CD4-positive, alpha-beta T cell treated with Interleukin-2 at 100 ng/mL for 4 hours (primary cell): Measurements from ENCODE around the gene GNAQ.

Source experiments
- DNase-seq: peaks from one replicate; pipeline ENCODE4 v3.0.0-alpha.2; 2020; ENCODE audit warnings: low spot score

Gene GNAQ

DNA sequence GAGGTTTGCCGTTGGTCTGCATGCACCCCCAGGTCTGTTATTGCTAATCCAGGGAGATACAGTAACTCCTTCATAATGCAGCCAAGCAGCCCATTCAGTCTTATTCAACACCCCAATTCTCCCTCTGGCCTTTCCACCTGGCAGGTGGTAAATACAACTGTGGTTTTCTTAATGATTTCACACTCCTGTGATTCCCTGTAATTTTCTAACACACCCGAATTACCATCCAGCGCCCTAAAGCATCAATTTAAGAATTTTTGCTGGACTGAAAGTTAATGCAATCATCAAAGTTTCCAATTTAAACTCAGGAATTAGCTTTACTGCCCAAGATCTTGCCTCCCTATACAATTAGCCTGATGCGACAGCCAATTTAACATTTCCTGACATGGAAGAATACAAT lies 62.5 kb downstream of the GNAQ start:
- DNase-seq: no peak

DNA sequence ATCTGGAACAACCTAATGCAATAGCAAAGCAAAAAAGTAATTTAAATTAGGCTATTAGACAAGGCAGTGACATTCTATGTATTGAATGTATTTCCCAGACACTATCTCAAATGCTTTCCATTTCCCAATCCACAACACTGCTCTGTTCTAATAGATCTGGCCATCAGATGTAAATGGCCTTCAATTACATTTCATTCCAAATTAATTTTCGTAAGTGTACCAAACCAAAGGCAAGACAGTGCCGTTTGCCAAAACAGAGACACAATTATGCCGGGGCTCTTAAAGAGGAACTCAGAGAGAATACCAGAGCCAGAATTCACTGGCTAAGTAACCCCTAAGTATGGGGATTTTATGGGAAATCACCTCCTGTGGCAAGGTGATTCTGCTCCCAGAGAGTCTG lies 63.1 kb downstream of the GNAQ start:
- DNase-seq: no peak

- DNase-seq: no peak
Observed at GRCh38 chr9:77966718-77967117, 64.9 kb downstream of the GNAQ start.

GRCh38 chr9:77965445-77966123 lies 66.0 kb downstream of the GNAQ start:
- no peak for DNase-seq

- DNase-seq: no peak
Observed at GRCh38 chr9:77964258-77964657, 67.4 kb downstream of the GNAQ start.

GRCh38 chr9:77961541-77961940 lies 70.1 kb downstream of the GNAQ start:
- DNase-seq: no peak

DNA sequence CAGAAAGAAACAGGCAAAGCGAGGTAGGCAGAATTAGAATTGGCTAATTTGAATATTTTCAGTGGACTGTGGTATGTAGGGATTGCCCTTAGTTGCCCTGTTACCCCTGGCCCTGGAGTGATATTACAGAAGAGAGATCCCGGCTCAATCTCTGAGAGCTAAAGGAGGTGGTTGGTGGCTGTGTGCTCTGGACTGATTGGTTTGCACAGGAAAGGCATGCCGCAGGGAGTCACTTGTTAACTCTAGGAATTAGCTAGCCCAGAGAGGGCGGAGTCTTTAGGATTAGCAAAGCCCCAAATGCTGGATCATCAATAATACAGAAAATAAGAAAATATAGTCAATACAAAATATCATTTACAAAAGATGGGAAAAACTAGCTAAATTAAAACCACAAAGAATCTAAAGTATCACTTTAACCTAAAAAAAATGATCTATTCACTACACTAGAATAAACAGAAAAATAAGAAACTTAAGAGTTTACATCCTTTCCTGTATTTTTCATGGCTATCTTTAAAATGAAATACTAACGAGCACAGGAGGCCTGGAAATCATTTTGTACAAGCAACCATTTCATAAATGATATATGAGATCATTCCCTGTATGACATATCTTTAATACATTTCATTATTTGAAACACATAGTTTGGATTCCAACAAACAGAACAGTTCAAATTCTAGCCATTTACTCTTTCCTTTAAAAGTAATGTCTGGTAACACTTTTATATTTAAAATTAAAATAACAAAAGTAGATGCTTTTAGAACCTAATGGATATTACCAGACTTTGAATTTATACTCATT lies 71.1 kb downstream of the GNAQ start:
- no peak for DNase-seq

DNA sequence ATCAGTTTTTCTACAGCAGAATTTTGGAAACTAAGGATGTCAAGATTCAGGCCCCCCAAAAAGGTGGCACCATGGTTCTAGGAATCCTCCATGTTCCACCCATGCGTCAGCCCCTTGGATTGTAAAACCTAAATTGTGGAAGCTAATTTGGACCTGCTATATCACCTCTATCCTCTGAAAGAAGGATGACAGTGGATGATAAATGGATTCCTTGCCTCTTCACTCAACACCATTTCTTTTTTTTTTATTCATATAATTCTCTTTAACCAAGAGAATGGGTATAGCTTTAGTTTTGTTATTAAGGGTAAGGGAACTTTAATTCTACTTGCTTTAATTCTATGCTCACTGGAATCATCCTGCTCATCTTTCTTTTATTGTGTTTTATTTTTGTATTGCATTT lies 71.8 kb downstream of the GNAQ start:
- DNase-seq: no peak

GRCh38 chr9:77957652-77958051 lies 74.0 kb downstream of the GNAQ start:
- DNase-seq: no peak

DNA sequence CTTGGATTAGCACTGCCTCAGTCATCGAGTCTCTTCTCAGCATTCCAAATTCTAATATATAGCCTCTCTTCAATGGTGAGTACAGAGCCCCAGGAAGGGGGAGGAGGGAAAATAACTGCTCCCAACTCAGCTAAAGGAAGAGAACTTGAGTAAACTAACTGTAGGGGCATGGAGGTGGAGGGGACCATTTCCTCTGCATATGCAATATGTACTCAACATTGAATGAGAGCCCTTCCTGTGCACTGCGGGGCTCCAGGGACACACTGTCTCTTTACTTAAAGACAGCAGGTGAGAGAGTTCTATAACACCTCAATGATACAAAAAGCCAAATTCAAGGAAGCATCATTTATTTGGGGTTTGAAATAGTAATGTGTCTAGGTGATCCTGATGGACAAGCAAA lies 75.1 kb downstream of the GNAQ start:
- DNase-seq: no peak

- no peak for DNase-seq
Observed at GRCh38 chr9:77954666-77955015, 77.0 kb downstream of the GNAQ start.

- DNase-seq: no peak
Observed at GRCh38 chr9:77954013-77954665, 77.5 kb downstream of the GNAQ start.

- no peak for DNase-seq
Observed at GRCh38 chr9:77953590-77953989, 78.0 kb downstream of the GNAQ start.

DNA sequence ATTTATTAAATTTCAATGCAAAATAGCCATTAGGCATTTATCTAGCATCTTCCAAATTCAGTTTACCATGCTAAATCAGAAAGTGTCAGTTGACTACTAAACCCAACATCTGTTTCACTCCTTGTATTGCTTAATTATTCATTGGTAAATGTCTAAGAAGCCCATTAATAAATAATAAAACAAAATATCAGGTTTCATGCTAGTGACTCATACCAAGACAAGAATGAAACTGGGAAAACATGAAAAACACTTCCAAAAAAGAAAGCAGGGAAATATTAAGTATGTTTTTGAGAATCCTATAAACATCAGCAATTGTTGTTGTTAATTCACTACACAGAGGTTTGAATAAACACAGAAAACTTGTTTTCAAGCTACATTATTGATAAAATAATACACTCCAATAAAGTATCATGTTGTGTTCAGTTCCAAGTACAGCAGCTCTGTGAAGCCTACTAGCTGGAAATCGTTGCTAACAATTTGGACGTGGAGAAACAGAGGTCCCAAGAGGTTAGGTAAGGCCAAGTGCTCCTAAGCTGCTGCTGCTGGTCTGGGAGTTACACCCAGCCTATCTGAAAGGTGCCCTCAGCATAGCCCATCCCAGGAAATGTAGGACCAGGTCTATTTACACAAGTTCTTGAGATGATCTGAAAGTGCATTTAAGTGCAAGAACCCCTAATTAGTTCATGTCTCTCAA lies 78.8 kb downstream of the GNAQ start:
- DNase-seq: no peak

- no peak for DNase-seq
Observed at GRCh38 chr9:77951369-77951768, 80.2 kb downstream of the GNAQ start.

DNA sequence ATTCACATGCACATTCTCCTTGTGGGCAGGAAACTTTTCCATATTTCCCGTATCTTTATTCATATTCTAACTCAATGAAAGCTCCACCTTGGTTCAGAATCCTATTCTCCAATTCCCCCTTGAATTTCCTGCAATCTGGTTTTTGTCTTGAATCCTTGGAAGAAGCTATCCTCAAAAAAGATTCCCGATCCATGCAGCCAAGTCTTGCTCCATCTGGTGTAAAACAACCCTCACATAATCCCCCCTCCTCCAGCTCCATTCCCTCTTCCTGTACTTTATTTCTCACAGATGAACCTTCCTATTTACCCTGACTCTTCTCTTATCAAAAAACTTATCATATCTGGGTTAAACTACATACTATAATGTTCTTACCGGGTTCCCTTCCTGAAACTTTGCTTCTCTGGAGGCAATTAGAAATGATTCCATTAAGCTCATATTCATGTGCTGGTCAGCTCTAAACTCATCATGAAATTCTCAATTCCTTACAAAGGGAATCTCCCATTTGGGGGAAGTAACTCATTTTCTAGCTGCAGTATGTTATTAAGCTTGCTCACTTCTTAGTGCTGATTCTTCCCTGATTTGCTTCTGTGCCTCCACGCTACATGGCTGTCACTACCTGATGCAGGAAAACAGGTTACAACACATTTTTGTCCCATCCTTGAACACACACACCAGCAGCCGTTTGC lies 81.7 kb downstream of the GNAQ start:
- no peak for DNase-seq

- no peak for DNase-seq
Observed at GRCh38 chr9:77947651-77948050, 84.0 kb downstream of the GNAQ start.

DNA sequence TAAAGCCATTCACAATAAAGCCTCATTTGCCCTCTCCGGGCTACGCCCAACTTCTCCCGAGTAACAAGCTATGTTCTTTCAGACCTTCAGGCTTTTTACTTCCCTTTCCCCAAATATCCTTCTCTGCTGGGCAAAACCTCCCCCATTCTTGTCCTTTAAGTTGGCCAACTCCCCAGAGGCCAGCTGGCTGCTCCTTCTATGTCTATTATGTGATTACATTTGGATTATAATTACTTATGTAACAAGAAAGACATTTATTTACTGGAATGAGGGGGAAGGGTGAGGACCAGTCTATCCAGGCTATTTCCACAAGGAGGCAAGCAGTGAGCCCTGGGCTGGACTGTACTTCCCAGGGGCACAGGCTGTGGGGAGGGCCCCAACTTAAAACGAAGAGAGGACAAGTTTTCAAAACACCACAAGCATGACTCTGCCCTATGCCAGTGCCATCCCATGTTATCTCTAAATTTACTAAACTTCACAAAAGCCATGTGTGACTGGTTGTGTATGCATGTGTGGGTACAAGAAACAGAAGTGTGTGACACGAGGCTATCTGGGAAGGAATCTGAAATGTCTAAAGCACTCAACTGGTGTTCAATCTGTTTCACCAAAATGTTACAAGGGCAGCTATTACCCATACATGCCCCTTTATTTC lies 84.5 kb downstream of the GNAQ start:
- no peak for DNase-seq

DNA sequence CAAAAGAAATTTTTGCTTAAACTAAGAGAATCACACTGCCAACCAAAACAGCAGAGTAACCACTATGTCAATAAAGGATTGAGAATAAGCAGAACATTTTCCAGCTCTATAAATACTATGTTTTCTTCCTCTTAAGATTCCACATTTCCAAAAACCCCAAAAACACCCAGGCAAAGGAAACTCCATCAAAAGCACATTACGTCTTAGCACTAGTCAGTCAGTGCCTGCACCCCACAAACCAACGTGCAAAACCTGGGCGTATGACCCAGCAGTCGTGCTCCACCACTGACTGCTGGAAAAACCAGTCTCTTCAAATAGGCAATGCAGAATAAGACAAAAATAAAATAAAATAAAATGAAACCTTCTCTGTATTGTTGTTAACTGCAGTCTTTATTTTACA lies 85.3 kb downstream of the GNAQ start:
- no peak for DNase-seq

- DNase-seq: no peak
Observed at GRCh38 chr9:77945798-77946197, 85.8 kb downstream of the GNAQ start.

- DNase-seq: peak; percentile 33
Observed at GRCh38 chr9:77944556-77945243, 86.9 kb downstream of the GNAQ start.
